GM10266 (cell line): ENCODE results near the gene ARL5A.

Experiments used
- DNase-seq: peaks from one replicate; pipeline ENCODE4 v3.0.0; 2012; ENCODE audit errors: extremely low spot score
- TF ChIP-seq, protein P1 (sequence below): IDR thresholded peaks from 2 replicates; pipeline ENCODE4 v1.5.1; 2012; ENCODE audit warnings: mild to moderate bottlenecking, low read depth; ENCODE audit not compliant: control insufficient read depth, insufficient read depth; ENCODE audit errors: missing control alignments

Gene ARL5A

GRCh38 chr2:151845884-151846283 is 17.7 kb upstream of the ARL5A start:
- TF ChIP-seq, protein P1, sequence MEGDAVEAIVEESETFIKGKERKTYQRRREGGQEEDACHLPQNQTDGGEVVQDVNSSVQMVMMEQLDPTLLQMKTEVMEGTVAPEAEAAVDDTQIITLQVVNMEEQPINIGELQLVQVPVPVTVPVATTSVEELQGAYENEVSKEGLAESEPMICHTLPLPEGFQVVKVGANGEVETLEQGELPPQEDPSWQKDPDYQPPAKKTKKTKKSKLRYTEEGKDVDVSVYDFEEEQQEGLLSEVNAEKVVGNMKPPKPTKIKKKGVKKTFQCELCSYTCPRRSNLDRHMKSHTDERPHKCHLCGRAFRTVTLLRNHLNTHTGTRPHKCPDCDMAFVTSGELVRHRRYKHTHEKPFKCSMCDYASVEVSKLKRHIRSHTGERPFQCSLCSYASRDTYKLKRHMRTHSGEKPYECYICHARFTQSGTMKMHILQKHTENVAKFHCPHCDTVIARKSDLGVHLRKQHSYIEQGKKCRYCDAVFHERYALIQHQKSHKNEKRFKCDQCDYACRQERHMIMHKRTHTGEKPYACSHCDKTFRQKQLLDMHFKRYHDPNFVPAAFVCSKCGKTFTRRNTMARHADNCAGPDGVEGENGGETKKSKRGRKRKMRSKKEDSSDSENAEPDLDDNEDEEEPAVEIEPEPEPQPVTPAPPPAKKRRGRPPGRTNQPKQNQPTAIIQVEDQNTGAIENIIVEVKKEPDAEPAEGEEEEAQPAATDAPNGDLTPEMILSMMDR = no peak
- no peak for DNase-seq

- no peak for DNase-seq
Observed at GRCh38 chr2:151845481-151845880, 17.3 kb upstream of the ARL5A start.

DNA sequence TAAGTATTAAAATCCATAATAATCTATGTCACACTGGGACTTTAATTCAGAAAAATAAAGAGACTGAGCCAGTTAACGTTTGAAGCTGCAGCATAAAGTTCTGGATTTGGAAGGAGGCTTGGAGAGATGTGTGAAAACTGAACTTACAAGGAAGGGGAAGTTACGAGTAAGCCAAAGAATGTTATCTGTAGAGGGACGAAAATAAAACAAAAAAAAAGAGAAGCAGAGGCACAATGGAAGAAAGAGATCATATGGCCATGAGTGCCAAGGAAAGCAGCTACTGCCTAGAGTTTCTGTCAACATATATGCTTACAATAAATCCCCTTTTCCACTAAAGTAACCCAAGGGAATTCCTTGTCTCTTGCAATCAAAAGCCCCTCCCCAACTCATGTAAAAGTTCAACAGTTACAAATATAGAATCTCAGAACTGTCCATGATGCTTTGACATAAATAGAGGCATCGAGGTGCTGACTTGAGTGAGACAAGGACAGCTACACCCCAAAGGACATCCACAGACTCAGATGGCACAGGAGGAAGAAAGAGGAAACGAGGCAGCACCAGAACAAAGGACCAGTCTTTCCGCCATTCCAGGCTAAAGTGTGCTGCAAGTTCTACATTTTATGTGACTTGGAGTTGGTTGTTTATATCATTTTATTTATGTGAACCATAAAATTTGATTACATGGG is 16.1 kb upstream of the ARL5A start:
- no peak for DNase-seq
- TF ChIP-seq, protein P1 = no peak

More at GRCh38 chr2:151845481-151845880, 17.3 kb upstream of the ARL5A start:
- TF ChIP-seq, protein P1 = no peak

- no peak for DNase-seq
- TF ChIP-seq, protein P1 = no peak
Observed at GRCh38 chr2:151843691-151844061, 15.5 kb upstream of the ARL5A start.

DNA sequence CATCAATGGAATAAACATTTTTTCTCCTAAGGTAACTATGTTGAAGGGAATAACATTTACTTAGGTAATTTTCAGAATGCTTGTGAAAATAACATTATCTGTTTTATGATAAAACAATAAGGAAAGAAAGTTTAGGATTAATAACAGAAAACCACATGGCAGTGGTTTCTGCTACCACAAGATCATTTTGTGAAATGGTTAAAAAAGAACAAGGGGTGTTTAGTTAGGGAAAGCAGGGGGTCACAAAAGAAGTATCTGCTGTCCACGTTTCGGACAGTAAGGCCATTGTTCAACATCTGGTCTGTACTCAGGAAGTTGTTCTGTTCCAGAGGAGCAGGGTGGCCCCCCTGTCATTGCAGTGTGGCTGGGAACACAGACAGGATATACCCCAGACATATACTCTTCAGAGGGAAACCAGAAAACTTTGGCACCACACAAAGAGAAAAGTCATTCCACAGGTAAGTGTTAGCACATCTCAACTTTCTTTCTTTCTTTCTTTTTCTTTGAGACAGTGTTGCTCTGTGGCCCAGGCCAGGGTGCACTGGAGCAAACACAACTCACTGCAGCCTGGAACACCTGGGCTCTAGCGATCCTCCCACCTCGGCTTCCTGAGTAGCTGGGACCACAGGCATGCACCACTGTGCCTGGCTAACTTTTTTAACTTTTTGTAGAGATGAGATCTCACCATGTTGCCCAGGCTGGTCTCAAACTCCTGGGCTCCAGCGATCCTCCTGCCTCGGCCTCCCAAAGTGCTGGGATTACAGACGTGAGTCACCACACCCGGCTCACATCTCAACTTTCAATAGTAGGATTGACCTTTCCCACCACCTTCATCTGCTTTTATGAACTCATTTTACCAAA is 14.8 kb upstream of the ARL5A start:
- TF ChIP-seq, protein P1 = no peak
- DNase-seq = no peak

GRCh38 chr2:151841047-151841424 is 12.8 kb upstream of the ARL5A start:
- TF ChIP-seq, protein P1 = no peak
- no peak for DNase-seq
